ENCODE results near the gene PODN. TPM values are rescaled to one million over a fixed set of nuclear protein-coding genes. Genes with fewer than 3 reads are reported as not detected.

The PODN gene
- total RNA-seq, 2 experiments from 2014 or later: not detected

DNA sequence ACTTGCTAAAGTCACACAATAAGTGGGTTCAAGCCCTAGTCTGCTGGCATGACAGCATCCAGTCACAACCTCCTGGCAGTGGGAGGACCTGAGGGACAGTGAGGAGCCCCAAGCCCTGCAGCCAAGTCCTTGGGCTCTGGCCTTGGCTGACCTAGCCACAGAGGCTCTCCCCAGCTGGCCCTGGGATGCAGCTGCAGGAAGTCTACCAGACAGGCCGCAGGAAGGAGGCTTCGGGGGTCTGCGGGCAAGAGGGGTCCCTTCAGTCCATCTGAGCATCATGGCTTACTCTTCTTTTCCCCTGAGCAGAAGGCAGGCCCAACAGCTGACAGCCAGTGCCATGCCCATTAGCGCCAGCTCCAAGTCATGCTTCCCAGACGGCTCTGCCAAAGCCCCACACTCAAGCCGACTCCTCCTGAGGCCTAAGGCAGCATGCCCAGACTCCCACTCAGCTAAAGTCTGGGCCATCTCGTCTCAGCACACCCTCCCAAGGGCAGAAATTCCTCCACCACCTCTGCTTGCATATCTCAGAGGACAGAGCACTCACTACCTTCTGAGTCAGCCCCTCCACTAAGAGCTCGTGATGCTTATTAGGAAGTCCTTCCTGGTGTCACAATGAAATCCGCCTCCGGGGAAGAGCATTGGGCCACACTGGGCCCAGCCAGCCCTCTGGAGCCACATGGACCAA, 60.3 kb downstream of the PODN start:
- no peaks in the 10 kb centered on the region for H3K36me3 Mint-ChIP-seq
- H3K4me3 Mint-ChIP-seq: no peak overlapping the region
- DNase-seq: no peak
- no peak overlapping the region for H3K27ac Mint-ChIP-seq
- peaks cover 3% of the 10 kb centered on the region for H3K4me1 Mint-ChIP-seq
- H3K9me3 Mint-ChIP-seq: no peaks in the 10 kb centered on the region
- H3K27me3 Mint-ChIP-seq: no peaks in the 10 kb centered on the region

DNA sequence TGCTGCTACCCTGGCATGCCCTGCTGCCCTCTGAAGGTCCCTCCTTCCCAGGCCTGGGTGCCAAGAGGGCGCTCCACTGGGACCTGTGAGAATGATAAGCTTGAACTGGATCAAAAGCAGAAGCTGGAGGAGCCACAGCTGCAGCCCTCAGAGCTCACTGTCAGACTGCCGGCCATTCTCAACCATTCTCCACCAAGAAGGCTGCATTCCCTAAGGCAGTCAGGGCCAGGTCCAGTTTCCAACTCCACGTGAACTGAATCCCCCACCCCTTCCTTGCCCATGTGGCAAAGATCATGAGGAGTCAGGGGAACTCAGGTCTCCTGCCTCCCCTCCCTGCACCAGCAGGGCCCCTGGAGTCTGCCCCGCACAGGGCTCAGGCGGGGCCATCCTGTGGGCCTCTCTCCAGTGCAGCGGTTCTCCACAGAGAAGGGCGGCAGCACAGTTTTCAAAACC, 61.0 kb downstream of the PODN start:
- Mint-ChIP-seq H3K4me3 (no peak overlapping the region), H3K9me3 (no peaks in the 10 kb centered on the region), H3K36me3 (no peaks in the 10 kb centered on the region), H3K27me3 (no peaks in the 10 kb centered on the region), H3K27ac (no peak overlapping the region), H3K4me1 (peaks cover 3% of the 10 kb centered on the region)
- DNase-seq: no peak

DNA sequence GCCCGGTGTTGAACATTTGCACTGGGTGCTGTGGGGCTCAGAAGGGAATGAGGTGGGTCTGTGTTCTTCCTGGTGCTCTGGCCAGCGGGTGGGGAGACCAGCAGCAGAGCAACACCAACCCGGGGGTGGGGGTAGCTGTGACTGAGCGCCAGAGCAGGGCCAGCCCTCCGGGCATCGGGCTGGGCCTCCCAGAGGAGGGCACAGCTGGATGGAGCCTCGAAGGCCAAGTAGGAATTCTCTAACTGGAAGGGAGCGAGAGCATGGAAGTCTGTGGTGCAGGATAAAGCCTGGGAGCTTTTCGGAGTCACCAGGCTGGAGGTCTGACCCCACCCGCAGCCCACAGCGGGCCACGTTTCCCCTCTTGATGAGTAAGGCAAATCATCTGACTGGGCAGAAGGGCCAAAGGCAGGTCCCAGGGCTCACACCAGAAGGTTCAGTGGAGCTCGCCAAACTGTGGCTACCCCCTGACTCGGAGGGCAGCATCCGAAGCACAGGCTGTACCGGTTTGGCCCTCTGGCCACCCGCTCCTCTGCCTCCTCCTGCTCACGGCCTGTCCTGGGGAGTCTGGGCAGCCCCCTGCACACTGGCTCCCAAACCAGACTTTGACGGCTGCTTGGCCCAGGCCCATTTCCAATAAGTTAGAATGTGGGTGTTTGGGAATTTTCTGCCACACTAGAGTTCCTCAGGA, 61.6 kb downstream of the PODN start:
- Mint-ChIP-seq H3K36me3 (no peaks in the 10 kb centered on the region), H3K27me3 (no peaks in the 10 kb centered on the region), H3K4me3 (no peak overlapping the region), H3K27ac (no peak overlapping the region), H3K4me1 (peaks cover 3% of the 10 kb centered on the region), H3K9me3 (no peaks in the 10 kb centered on the region)
- no peak for DNase-seq

DNA sequence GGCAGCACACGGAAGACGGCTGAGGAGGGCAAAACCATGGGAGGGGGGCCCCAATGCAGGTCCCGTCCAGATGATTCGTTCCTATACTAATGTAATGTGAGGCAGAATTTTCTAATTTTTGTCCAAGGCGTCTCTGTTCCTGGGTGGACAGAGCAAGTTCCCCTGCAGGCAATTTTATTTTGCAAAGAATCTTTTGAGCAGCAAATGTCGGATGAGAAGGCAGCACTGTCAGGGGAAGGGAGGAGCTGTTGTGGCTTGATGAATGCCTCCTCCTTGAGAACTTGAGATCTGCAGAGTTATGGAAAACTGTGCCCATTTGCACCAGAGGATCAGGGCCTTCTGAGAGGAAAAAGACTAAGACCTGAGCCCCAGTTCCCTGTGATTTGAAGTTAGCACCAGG, 63.1 kb downstream of the PODN start:
- no peaks in the 10 kb centered on the region for H3K27me3 Mint-ChIP-seq
- no peaks in the 10 kb centered on the region for H3K36me3 Mint-ChIP-seq
- peaks cover 3% of the 10 kb centered on the region for H3K4me1 Mint-ChIP-seq
- H3K27ac Mint-ChIP-seq: no peak overlapping the region
- no peak for DNase-seq
- H3K9me3 Mint-ChIP-seq: no peaks in the 10 kb centered on the region
- H3K4me3 Mint-ChIP-seq: no peak overlapping the region

DNA sequence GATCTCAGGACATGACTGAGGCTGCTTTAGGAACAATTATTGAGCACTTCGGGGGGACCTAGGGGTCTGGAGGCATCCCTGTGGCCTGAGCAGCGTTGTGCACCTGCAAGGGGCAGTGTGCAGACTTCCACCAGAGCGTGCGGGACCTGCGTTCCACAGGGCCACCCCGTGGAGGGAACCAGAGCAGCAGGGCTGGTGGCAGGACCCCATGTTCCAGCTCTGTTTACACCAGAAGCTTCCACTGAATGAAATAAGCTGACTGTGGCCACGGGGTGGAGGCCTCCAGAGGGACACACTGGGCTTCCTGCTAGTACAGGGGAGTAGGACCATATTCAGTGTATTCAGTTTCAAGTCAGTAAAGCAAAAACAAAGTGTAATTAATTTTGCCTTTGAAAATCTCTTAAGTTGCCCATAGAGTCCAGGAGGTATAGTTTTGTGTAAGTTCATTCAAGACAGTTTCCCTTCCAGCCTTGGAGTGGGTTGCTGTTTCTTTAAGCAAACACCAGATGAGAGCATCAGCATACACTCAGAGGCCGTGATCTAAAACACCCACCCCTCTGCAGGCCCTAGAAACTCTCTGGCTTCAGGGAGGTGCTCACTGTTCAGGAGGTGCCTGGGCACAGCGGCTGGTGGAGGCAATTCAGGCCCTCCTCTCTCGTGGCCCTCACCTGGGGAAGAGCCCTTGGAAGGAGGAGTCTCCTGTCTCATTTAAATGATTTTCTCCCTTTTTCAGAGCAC, 63.8 kb downstream of the PODN start:
- Mint-ChIP-seq H3K4me3 (no peak overlapping the region), H3K4me1 (peaks cover 3% of the 10 kb centered on the region), H3K9me3 (no peaks in the 10 kb centered on the region), H3K27me3 (no peaks in the 10 kb centered on the region), H3K27ac (no peak overlapping the region), H3K36me3 (no peaks in the 10 kb centered on the region)
- no peak for DNase-seq

GRCh38 chr1:53126495-53126894, 64.5 kb downstream of the PODN start:
- H3K27ac Mint-ChIP-seq: no peak overlapping the region
- no peak for DNase-seq
- peaks cover 3% of the 10 kb centered on the region for H3K4me1 Mint-ChIP-seq
- H3K36me3 Mint-ChIP-seq: no peaks in the 10 kb centered on the region
- no peaks in the 10 kb centered on the region for H3K27me3 Mint-ChIP-seq
- H3K9me3 Mint-ChIP-seq: no peaks in the 10 kb centered on the region
- H3K4me3 Mint-ChIP-seq: no peak overlapping the region

DNA sequence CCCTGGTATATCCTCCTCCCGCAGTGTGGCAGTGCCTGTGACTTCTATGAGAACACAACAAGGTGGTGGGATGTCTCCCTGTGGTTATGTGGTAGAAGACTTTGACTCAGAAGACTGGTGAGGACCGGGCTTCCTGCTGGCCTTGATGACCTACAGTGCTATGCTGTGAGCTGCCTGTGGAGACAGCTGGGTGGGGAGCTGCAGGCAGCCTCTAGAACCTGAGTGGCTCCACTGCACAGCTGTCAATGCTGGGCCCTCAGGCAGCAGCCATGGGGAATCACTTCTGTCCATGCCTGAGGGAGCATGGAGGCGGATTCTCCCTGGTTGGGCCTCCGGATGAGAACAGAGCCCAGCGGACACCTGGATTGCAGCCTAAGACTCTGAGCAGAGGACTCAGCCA, 65.5 kb downstream of the PODN start:
- no peak for DNase-seq
- H3K4me3 Mint-ChIP-seq: no peak overlapping the region
- H3K27me3 Mint-ChIP-seq: no peaks in the 10 kb centered on the region
- no peaks in the 10 kb centered on the region for H3K9me3 Mint-ChIP-seq
- H3K4me1 Mint-ChIP-seq: no peaks in the 10 kb centered on the region
- no peak overlapping the region for H3K27ac Mint-ChIP-seq
- no peaks in the 10 kb centered on the region for H3K36me3 Mint-ChIP-seq

DNA sequence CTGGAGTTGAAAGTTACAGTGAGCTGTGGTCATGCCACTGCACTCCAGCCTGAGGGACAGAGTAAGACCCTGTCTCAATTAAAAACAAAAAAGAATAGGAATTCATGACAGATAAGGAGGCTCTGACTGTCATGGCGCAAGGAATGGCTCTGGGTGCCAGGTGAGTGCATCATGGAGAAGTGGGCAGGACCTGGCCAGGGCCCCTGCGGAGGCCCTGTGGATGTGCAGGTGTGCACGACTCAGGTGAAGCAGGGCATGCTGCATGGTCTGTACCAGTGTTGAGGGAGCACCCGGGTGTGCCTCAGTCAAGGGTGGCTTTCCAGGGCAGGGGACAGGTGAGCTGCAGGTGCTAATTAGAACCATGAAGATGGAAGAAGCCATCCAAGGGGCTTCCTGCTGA, 66.4 kb downstream of the PODN start:
- Mint-ChIP-seq H3K27ac (no peak overlapping the region), H3K4me1 (no peaks in the 10 kb centered on the region), H3K9me3 (no peaks in the 10 kb centered on the region), H3K4me3 (no peak overlapping the region), H3K27me3 (no peaks in the 10 kb centered on the region), H3K36me3 (no peaks in the 10 kb centered on the region)
- no peak for DNase-seq

- Mint-ChIP-seq H3K27ac (no peak overlapping the region), H3K9me3 (no peaks in the 10 kb centered on the region), H3K27me3 (no peaks in the 10 kb centered on the region), H3K4me1 (no peaks in the 10 kb centered on the region), H3K36me3 (no peaks in the 10 kb centered on the region), H3K4me3 (no peak overlapping the region)
- DNase-seq: no peak
Observed at GRCh38 chr1:53129891-53130597, 68.0 kb downstream of the PODN start.

DNA sequence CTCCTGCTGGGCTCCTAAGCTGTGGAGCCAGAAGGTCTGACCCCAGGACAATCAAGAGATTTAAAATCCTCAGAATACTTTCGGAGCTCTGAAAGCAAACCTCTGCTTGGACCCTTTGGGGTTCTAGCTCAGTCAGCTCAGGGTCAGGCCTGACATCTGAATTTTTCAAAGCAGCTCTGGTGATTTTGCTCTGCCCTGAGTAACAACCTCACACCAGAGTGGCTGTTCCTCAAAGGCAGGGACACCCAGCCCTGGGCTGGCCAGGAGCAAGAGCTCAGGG, 68.5 kb downstream of the PODN start:
- no peaks in the 10 kb centered on the region for H3K27me3 Mint-ChIP-seq
- H3K4me1 Mint-ChIP-seq: no peaks in the 10 kb centered on the region
- DNase-seq: no peak
- H3K36me3 Mint-ChIP-seq: no peaks in the 10 kb centered on the region
- H3K9me3 Mint-ChIP-seq: no peaks in the 10 kb centered on the region
- no peak overlapping the region for H3K4me3 Mint-ChIP-seq
- H3K27ac Mint-ChIP-seq: no peak overlapping the region

- Mint-ChIP-seq H3K4me3 (no peak overlapping the region), H3K27me3 (no peaks in the 10 kb centered on the region), H3K36me3 (no peaks in the 10 kb centered on the region), H3K27ac (no peak overlapping the region), H3K4me1 (no peaks in the 10 kb centered on the region), H3K9me3 (no peaks in the 10 kb centered on the region)
- DNase-seq: no peak
Observed at GRCh38 chr1:53130878-53131589, 69.0 kb downstream of the PODN start.

DNA sequence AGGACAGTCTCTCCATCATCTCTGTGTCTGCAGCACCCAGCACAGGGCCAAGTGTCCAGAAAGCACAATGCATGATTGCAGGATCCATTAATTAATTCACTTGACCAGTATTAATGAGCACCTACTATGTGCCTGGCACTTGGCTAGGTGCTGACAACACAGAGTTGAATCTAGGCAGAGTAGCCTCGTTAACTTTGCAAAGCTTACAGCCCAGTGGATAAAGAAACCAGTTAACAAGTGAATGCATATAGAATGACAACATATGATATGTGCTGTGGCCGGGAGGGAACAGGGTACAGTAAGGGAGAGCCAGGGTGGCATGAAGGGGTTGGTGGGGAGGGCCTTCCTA, 69.6 kb downstream of the PODN start:
- no peak overlapping the region for H3K27ac Mint-ChIP-seq

GRCh38 chr1:53132176-53132575, 70.2 kb downstream of the PODN start:
- no peak for DNase-seq
- Mint-ChIP-seq H3K4me1 (no peaks in the 10 kb centered on the region), H3K9me3 (no peaks in the 10 kb centered on the region), H3K27me3 (no peaks in the 10 kb centered on the region), H3K27ac (no peak overlapping the region), H3K4me3 (no peak overlapping the region), H3K36me3 (peaks cover under 1% of the 10 kb centered on the region)

More for the DNA sequence above, 69.6 kb downstream of the PODN start:
- no peak overlapping the region for H3K4me3 Mint-ChIP-seq
- DNase-seq: no peak
- no peaks in the 10 kb centered on the region for H3K27me3 Mint-ChIP-seq
- no peaks in the 10 kb centered on the region for H3K4me1 Mint-ChIP-seq
- H3K36me3 Mint-ChIP-seq: no peaks in the 10 kb centered on the region
- H3K9me3 Mint-ChIP-seq: no peaks in the 10 kb centered on the region

- Mint-ChIP-seq H3K27me3 (no peaks in the 10 kb centered on the region), H3K4me1 (no peaks in the 10 kb centered on the region), H3K9me3 (peaks cover 7% of the 10 kb centered on the region), H3K4me3 (no peak overlapping the region), H3K36me3 (peaks cover 2% of the 10 kb centered on the region), H3K27ac (no peak overlapping the region)
- no peak for DNase-seq
Observed at GRCh38 chr1:53133261-53134041, 71.4 kb downstream of the PODN start.
